ENCODE measurements around the gene PRKAR1B. TPM values are rescaled to one million over a fixed set of nuclear protein-coding genes. Genes with fewer than 3 reads are reported as not detected.

PRKAR1B gene
- total RNA-seq, 1 donor from 2014 or later, result 39.5 TPM

DNA sequence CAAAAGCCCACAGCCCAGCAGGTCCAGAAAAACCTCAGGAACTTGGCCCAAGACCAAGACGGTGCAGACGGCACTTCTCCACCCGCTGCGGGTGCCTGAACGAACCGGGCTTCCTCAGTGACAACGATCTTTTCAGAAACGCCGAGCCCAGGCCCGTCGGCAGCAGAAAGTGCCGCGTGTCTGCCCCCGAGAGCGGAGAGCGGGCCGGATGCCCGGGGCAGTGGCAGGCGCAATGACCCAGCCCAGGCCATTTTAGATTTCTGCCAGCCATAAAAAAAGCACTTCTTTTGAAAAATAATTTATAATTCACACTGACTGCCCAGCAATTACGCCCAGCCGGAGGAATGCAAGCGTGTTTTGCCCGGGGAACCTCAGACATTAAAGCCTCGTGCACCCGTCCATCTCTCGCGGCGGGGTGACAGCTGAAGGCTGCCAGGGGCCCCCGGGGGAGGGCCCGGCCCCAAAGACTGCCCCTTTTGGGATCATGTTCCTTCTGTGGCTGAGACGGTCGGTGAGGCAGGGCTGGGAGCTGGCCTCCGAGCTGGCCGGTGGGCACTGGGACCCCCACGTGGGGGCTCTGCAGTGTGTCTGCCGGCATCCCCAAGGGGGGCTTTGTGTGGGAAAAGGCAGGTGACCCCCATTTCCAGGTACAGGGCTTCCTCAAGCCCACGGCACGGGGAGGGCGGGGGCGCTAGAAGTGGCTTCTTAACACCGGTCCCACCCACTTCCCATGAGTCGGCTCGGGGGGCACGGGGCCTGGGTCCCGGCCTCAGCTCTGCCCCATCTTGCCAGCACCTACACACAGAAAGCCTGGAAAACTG, 136.1 kb downstream of the PRKAR1B start:
- DNase-seq (ENCODE audit: low read depth in 2 of 2), result no peak

GRCh38 chr7:589781-590575, 137.1 kb downstream of the PRKAR1B start:
- DNase-seq (ENCODE audit: low read depth in 2 of 2), result no peak

- DNase-seq (ENCODE audit: low read depth in 2 of 2), result no peak
Measured at GRCh38 chr7:587767-588166, 139.3 kb downstream of the PRKAR1B start.

GRCh38 chr7:586494-586893, 140.6 kb downstream of the PRKAR1B start:
- DNase-seq (ENCODE audit: low read depth in 2 of 2), result no peak

- DNase-seq (ENCODE audit: low read depth in 2 of 2), result no peak
Measured at GRCh38 chr7:585873-586272, 141.2 kb downstream of the PRKAR1B start.

DNA sequence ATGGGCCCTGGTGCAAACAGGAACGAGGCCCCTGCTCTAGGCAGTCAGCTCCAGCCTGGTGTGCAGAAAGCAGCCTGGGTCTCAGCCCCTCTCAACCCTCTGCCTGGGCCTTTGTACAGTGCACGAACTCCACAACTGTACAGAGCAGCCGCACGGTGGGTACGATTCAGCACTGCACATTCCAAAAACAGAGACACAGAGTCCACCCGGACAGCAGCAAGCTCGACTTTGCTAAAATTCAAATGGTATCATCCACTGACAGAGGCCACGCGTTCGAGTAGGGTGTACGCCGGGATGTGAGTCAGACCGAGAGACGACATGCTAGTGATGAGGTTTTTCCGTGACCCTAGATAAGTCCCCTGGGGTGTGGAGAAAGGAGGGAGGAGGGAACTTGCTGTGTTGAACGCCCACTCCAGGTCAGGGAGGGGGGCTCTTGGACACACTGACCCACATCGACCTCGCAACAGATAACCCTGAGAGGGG, 141.8 kb downstream of the PRKAR1B start:
- no peak for DNase-seq (ENCODE audit: low read depth in 2 of 2)

DNA sequence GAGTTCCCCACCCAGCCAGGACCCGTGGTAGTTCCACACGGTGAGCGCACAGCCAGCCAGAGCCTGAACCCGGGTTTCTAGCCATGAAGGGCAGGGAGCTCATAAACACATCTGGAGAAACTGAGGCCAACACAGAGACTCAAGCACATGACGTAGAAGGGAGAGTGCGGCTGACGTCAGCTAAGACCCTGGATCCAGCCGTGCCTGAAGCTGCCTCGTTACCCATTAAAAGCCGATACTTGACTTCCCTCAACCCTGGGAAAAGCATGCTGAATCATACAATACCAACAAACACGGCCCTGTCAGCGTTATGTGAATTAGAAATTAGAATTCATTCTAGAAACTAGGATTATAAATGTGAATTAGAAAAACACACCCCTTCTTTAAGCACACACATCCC, 142.3 kb downstream of the PRKAR1B start:
- no peak for DNase-seq (ENCODE audit: low read depth in 2 of 2)

- no peak for DNase-seq (ENCODE audit: low read depth in 2 of 2)
Measured at GRCh38 chr7:584122-584465, 143.0 kb downstream of the PRKAR1B start.

- DNase-seq (ENCODE audit: low read depth in 2 of 2), result no peak
Measured at GRCh38 chr7:583410-584121, 143.5 kb downstream of the PRKAR1B start.

DNA sequence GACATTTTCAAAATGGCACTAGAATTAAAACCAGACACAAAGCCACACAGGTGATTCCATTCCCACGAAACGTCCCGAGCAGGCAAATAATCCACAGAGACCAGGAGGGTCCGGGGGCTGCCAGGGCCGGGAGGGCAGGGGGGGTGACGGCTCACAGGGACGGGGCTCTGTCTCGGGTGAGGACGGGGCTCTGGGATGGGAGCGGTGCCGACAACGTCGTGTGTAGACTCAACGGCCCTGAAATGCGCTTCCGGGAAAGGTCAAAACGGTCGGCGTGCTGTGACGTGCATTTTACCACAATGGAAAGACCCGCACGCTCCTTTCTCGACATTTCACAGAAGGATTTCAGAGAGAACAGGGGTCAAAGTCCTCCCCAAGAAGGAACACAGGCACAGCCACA, 144.2 kb downstream of the PRKAR1B start:
- DNase-seq (ENCODE audit: low read depth in 2 of 2), result no peak

GRCh38 chr7:582081-582835, 144.8 kb downstream of the PRKAR1B start:
- no peak for DNase-seq (ENCODE audit: low read depth in 2 of 2)

GRCh38 chr7:578386-578785, 148.7 kb downstream of the PRKAR1B start:
- no peak for DNase-seq (ENCODE audit: low read depth in 2 of 2)

GRCh38 chr7:577741-578370, 149.2 kb downstream of the PRKAR1B start:
- no peak for DNase-seq (ENCODE audit: low read depth in 2 of 2)

- no peak for DNase-seq (ENCODE audit: low read depth in 2 of 2)
Measured at GRCh38 chr7:577278-577665, 149.8 kb downstream of the PRKAR1B start.

- no peak for DNase-seq (ENCODE audit: low read depth in 2 of 2)
Measured at GRCh38 chr7:576524-577277, 150.4 kb downstream of the PRKAR1B start.

DNA sequence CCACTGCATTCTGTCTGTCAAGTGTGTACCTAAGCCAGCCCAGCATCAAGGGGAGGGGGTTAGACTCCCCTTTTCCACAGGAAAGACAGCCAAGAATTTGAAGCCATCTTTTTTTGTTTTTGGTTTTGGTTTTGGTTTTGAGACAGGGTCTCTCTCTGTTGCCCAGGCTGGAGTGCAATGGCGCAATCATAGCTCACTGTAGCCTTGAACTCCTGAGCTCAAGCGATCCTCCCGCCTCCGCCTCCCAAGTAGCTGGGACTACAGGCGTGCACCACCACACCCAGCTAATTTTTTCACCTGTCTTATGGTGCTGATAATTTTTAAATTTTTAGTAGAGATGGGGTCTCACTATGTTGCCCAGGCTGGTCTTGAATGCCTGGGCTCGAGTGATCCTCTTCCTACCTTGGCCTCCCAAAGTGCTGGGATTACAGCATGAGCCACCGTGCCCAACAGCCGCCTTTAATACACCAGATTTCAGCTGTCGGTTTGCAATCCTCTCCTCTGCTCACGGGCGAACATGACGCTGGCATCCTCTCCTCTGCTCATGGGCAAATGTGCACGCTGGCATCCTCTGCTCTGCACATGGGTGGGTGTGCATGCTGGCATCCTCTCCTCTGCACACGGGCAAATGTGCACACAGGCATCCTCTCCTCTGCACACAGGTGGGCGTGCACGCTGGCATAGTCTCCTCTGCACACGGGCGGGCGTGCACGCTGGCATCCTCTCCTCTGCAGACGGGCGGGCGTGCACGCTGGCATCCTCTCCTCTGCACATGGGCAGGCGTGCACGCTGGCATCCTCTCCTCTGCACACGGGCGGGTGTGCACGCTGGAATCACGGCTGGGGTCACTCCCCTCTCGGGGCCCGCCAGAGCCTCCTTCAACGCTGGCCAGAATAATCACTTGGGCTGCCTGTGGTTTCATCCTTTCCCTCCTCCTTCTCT, 151.4 kb downstream of the PRKAR1B start:
- DNase-seq (ENCODE audit: low read depth in 2 of 2), result no peak

- DNase-seq (ENCODE audit: low read depth in 2 of 2), result no peak
Measured at GRCh38 chr7:574661-575395, 152.3 kb downstream of the PRKAR1B start.

DNA sequence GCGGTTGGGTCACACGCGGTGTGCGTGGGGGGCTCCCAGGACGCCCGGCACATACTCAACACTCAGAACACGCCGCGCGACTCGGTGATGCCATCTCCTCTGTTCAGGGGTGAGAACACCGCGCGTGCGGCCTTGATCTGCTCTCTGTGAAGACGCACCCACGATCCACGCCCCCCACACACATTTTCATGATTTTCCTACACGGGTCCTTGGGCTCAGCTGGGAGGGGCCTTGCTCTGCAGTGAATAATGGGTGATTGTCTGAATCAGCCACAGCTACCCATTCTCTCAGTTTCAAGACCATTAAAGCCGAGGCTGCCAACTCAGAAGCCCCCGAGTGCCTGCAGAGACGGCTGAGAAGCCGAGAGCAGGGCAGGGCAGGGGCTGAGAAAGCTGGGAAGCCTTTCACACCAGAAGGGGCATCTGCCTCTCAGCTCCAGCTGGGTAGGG, 153.1 kb downstream of the PRKAR1B start:
- no peak for DNase-seq (ENCODE audit: low read depth in 2 of 2)

All from dermis microvascular lymphatic vessel endothelial cell (primary cell).